Skeletal muscle tissue (tissue), 4 donors: Measurements from ENCODE around the gene ZNF628. TPM values are rescaled to one million over a fixed set of nuclear protein-coding genes. Genes with fewer than 3 reads are reported as not detected.

Experiments used
- H3K27ac ChIP-seq: one replicate; pipeline ENCODE4 v1.7.0; 2013; ENCODE audit warnings: mild to moderate bottlenecking, low read depth, low read length, inconsistent platforms
- H3K27me3 ChIP-seq, 3 donors: one replicate each; pipeline ENCODE4 v1.7.0; 2013; ENCODE audit warnings: low read length in 3 of 3; ENCODE audit not compliant: control insufficient read depth in 3 of 3, insufficient read depth in 3 of 3
- H3K36me3 ChIP-seq, 3 donors: one replicate each; pipeline ENCODE4 v1.7.0; 2013; ENCODE audit warnings: low read length in 3 of 3; ENCODE audit not compliant: control insufficient read depth in 3 of 3, insufficient read depth in 3 of 3
- H3K4me1 ChIP-seq, 3 donors: one replicate each; pipeline ENCODE4 v1.7.0; 2013; ENCODE audit warnings: low read length in 3 of 3, mild to moderate bottlenecking in 3 of 3; ENCODE audit not compliant: control insufficient read depth in 3 of 3, insufficient read depth in 3 of 3
- H3K4me3 ChIP-seq, 3 donors: one replicate each; pipeline ENCODE4 v1.7.0; 2013; ENCODE audit warnings: low read length in 3 of 3
- H3K9ac ChIP-seq, 3 donors: one replicate each; pipeline ENCODE4 v1.7.0; 2013; ENCODE audit warnings: low read length in 3 of 3, mild to moderate bottlenecking in 3 of 3, moderate library complexity in 2 of 3, low read depth in 1 of 3
- H3K9me3 ChIP-seq, 3 donors: one replicate each; pipeline ENCODE4 v1.7.0; 2013; ENCODE audit warnings: low read length in 3 of 3; ENCODE audit not compliant: control insufficient read depth in 3 of 3
- total RNA-seq: library from RNA; depleted of rRNA; stranded (reverse); fragments of >200 nt; gene quantifications from one replicate; pipeline ENCODE4 v1.2.3, GENCODE V29; 2014
- donor health status: Osteomylitis.

ZNF628 gene
- total RNA-seq, 1 donor from 2014 or later, result 0.52 TPM

DNA sequence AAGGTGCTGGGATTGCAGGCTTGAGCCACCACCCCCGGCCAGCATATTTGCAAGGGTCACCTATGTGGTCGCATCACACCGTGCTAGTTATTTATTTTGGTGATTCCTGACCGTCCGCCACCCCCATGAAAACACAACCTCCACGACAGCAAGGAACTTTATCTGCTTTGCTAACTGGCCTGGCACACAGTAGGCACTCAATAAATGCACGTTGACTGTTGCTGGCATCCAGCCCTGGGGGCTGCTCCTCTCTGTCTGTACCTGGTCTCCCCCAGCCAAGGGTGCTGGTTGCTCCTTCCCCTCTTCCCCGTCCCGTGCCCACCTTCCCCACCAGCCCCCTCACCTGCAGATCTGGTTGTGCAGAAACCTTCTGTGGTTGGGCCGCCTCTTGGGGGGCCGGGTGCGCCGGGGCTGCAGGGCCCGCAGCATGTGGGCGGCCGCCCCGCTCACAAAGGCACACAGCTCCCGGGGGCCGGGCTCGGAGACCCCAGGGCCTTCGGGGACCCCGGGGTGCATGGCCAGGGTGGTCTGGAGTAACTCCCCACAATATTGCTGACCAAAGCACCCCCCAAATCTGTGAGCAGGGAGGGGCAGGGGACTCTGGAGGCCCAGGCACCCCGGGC, 12.3 kb upstream of the ZNF628 start:
- Histone ChIP-seq H3K9me3 (no peaks in the 10 kb centered on the region), H3K27me3 (no peaks in the 10 kb centered on the region), H3K4me3 (no peak overlapping the region), H3K4me1 (peaks cover 21 to 29% (median 21%) of the 10 kb centered on the region in 3 donors), H3K27ac (no peak overlapping the region), H3K9ac (no peak overlapping the region), H3K36me3 (no peaks in the 10 kb centered on the region)

DNA sequence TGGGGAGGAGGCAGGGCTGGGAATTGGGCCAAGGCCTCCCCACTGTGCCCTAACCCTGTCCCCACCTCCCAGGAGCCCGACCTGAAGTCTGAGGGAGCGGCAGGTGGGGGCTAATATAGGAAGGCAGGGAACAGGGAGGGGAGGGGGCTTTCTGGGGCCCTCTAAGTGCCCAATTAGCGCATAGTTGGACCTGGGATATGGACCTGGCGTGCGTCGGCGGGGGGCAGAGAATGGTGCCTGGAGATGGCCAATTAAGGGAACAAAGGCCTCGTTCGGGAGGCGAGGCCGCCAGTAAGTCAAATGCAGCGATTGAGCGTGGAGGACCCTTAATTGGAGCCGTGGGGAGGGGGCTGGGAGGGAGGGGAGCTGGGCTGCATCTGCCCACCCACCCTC, 11.8 kb upstream of the ZNF628 start, which contains the start of gene C19orf85:
Gene C19orf85 (minus strand): TSS at position 90 of the 393 bp plus-strand sequence. CDS start 197 bp downstream, outside the sequence.
- no peaks in the 10 kb centered on the region for H3K27me3 ChIP-seq
- no peak within 1 kb of the TSS for H3K27ac ChIP-seq

DNA sequence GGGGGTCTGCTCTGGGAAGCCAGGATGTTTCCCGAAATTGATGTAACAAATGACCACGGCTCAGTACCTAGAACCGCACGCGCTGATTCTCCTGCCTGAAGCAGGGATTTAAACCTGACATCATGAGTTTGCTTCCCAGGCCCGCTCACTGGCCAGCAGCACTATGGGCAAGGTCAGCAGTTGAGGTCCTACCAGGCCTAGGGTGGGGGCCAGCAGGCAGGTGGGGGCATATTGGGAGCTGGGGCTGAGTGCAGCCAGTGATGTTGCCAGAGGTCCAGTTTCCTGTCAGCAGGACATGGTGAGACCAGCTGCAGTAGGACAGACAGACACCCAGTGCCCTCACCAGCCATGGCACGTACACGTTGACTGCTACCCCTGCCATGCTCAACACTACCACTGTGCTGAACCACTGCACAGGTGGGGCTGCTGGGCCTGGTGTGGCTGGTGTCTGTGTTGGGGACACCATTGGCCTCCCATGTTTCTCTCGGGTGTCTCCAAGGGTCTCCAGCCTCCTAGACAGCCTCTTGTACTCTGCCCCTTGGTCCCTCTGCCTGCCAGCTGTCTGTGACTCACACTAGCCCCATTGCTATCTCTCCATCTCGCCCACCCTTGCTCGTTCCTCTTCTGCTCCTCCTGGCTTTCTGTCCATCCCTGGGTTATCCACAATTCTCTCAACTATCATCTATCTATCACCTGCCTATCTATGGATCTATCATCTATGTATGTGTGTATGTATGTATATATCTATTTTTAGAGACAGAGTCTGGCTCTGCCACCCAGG, 10.8 kb upstream of the ZNF628 start:
- Histone ChIP-seq H3K4me3 (no peak overlapping the region), H3K9me3 (no peaks in the 10 kb centered on the region), H3K27ac (no peak overlapping the region), H3K36me3 (no peaks in the 10 kb centered on the region), H3K27me3 (no peaks in the 10 kb centered on the region), H3K9ac (no peak overlapping the region), H3K4me1 (peaks cover 11 to 17% (median 15%) of the 10 kb centered on the region in 3 donors)

More for the DNA sequence above, 11.8 kb upstream of the ZNF628 start, which contains the start of gene C19orf85:
- Histone ChIP-seq H3K4me1 (peaks cover 19 to 27% (median 19%) of the 10 kb centered on the region in 3 donors), H3K9me3 (no peaks in the 10 kb centered on the region), H3K9ac (no peak within 1 kb of the TSS), H3K36me3 (no peaks in the 10 kb centered on the region), H3K4me3 (no peak within 1 kb of the TSS)

DNA sequence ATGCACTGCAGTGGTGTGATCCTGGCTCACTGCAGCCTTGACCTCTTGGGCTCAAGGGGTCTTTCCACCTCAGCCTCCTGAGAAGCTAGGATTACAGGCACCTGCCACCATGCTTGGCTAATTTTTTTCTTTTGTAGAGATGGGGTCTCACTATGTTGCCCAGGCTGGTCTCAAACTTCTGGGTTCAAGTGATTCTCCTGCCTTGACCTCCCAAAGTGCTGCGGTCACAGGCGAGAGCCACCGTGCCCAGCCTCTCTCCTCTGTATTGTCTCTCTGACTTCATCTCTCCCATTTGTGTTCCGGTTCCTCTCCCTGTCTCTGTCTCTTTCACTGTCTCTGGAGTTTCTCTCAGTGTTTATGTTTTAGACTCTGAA, 10.2 kb upstream of the ZNF628 start:
- peaks cover 7 to 11% (median 10%) of the 10 kb centered on the region in 3 donors for H3K4me1 ChIP-seq
- H3K27ac ChIP-seq, result no peak overlapping the region
- H3K9ac ChIP-seq, result no peak overlapping the region

DNA sequence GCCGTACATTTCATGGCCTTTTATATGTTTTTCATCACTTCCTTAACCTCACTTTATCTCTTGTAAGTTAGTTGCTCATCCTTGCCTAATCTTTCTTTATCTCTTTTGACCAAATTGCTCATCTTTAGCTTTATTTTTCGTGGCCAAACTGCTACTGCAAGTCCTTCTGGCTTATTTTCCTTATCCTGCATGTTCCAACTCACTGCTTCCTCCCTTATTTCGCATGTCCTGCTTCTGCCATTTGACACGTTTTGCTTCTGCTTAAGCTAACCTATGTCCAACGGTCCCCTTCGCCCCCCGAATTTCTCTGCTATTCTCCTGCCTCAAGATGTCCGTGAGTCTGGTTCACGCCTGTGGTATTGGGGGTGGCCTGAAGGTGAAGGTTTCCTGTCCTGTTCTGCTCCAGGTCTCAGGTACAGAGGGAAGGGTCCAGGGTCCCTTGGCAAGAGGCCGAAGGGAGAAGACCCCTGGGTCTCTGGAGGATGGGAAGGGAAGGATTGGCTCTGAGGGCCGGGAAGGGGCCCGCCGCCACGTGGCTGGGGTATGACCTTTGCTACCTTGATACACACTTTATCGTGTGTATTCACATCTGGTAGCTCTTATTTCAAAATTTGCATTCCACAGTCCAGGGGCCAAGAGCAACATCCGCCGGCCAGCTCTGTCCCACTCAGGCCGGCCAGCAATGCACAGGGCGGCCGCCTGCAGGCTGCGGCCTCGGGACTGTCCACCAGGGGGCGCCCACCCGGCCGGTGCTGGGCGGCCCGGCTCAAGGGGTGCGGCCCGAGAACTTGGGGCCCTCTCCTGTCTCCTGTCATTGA, 9.0 kb upstream of the ZNF628 start:
- peaks cover 4 to 7% (median 4%) of the 10 kb centered on the region in 3 donors for H3K4me1 ChIP-seq
- no peak overlapping the region for H3K27ac ChIP-seq
- H3K9ac ChIP-seq, result no peak overlapping the region
- H3K9me3 ChIP-seq, result no peaks in the 10 kb centered on the region
- H3K4me3 ChIP-seq, result no peak overlapping the region
- no peaks in the 10 kb centered on the region for H3K27me3 ChIP-seq
- no peaks in the 10 kb centered on the region for H3K36me3 ChIP-seq

More for the DNA sequence above, 10.2 kb upstream of the ZNF628 start:
- Histone ChIP-seq H3K4me3 (no peak overlapping the region), H3K36me3 (no peaks in the 10 kb centered on the region), H3K27me3 (no peaks in the 10 kb centered on the region), H3K9me3 (no peaks in the 10 kb centered on the region)

DNA sequence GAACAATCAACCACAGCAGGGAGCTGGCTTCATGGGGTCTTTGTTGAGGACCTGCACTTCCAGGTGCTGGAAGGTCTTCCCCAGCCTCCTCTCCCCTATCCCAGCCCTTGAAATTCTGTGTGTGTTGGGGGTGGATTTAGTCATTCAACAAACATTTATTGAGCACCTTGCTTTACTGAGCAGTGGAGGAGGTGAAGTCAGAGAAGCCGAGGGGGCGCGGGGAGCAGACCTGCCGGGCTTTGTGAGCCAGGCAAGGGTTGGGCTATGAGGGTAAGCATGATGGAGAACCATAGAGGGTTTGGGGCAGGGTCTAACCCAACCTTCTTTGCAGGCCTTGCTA, 8.4 kb upstream of the ZNF628 start:
- no peak overlapping the region for H3K4me3 ChIP-seq
- H3K27me3 ChIP-seq, result no peaks in the 10 kb centered on the region
- H3K4me1 ChIP-seq, result peaks cover 4 to 7% (median 4%) of the 10 kb centered on the region in 3 donors
- no peak overlapping the region for H3K9ac ChIP-seq
- no peak overlapping the region for H3K27ac ChIP-seq
- no peaks in the 10 kb centered on the region for H3K36me3 ChIP-seq
- H3K9me3 ChIP-seq, result no peaks in the 10 kb centered on the region

DNA sequence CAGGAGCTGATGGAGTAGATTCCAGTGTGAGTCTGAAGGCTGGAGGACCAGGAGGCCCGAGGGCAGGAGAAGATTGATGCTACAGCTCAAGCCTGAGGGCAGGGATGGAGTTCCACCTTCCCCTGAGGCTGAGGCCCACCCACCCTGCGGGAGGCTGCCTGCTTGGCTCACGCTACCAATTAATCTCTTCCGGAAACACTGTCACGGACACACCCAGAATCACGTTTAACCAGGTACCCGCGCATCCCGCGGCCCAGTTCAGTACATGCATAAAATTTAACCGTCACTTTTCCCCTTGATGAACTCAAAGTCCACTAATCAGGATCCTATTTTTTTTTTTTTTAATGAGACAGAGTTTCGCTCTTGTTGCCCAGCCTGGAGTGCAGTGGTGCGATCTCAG, 5.2 kb upstream of the ZNF628 start:
- Histone ChIP-seq H3K9me3 (no peaks in the 10 kb centered on the region), H3K4me1 (peaks cover 13 to 20% (median 14%) of the 10 kb centered on the region in 3 donors), H3K36me3 (no peaks in the 10 kb centered on the region), H3K4me3 (no peak overlapping the region), H3K27ac (no peak overlapping the region), H3K9ac (no peak overlapping the region), H3K27me3 (no peaks in the 10 kb centered on the region)

DNA sequence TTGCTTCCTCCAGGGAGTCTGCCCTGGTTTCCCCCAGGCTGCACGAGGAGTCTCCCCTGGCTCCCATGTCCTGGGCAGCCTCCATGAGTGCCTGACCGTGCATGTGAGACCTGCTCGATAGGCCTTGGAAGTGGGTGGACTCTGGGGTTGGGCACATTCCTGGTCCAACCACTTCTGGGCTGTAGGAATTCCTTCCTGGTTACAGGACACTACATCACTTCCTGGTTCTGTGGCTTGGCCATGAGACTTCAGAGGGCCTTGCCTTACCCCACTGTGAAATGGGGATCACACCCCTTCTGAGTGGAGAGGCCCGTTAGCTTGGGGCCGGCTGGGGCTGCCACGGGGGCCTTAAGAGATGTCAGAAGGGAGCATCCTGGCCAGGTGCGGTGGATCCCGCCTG, 4.0 kb upstream of the ZNF628 start:
- no peaks in the 10 kb centered on the region for H3K27me3 ChIP-seq
- no peaks in the 10 kb centered on the region for H3K9me3 ChIP-seq
- no peak overlapping the region for H3K4me3 ChIP-seq
- peak overlapping the region; percentile 44 for H3K27ac ChIP-seq
- no peak overlapping the region for H3K9ac ChIP-seq
- H3K36me3 ChIP-seq, result no peaks in the 10 kb centered on the region
- peaks cover 14 to 18% (median 16%) of the 10 kb centered on the region in 3 donors for H3K4me1 ChIP-seq

DNA sequence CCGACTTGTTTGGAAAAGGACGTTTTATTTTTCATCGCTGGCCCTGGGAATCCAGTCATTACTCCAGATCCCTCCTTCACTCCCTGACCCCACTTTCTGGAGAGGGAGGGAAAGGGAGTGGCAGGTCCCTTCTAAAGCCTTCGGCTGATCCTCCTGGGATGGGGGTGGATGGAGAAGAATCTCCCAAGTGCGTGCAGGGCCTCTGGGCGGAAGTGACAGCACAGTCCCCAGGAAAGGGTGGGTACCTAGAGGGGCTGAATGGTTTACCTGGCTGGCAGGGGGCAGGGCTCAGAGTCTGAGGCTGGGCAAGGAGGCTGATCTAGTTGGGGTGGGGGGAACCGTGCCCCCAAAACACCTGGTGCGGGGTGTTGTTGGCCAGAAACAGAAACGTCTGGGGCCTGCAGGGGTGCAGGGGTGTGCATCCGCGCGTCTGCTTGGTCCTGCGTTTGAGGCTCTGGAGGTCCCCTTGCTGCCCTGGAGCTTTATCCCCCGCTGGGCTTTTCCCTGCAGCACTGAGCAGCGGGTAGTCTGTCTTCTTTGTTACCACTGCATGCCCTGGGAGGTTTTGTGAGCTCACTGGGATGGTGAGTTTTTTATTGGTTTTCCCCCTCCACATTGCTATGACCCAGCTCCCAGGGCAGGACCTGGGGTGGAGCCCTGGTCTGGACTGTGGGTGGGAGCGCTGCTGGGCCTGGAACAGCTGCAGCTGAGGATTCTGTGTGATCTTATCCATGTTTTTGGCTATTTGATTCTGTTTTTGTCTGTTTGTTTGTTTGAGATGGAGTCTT, 3.0 kb upstream of the ZNF628 start:
- no peak overlapping the region for H3K4me3 ChIP-seq
- no peaks in the 10 kb centered on the region for H3K36me3 ChIP-seq
- H3K27me3 ChIP-seq, result no peaks in the 10 kb centered on the region
- H3K27ac ChIP-seq, result peak overlapping the region; percentile 44
- H3K4me1 ChIP-seq, result peaks cover 20 to 23% (median 22%) of the 10 kb centered on the region in 3 donors
- no peaks in the 10 kb centered on the region for H3K9me3 ChIP-seq
- peak overlapping the region in 1 of 3 donors; percentile 50 for H3K9ac ChIP-seq
